HG02852 (cell line): Measurements from ENCODE around the gene MLLT1.
"Not testable (repeated sequence)": the region's sequence is repeated elsewhere in the genome, so short reads cannot be mapped to it uniquely, and the experiment has no call there.

Experiments
- ATAC-seq: cut with Tn5 transposase; IDR thresholded peaks from one replicate; pipeline ENCODE4 v1.9.1; 2021; ENCODE audit warnings: mild to moderate bottlenecking, moderate library complexity; ENCODE audit not compliant: unreplicated experiment

Gene MLLT1, protein sequence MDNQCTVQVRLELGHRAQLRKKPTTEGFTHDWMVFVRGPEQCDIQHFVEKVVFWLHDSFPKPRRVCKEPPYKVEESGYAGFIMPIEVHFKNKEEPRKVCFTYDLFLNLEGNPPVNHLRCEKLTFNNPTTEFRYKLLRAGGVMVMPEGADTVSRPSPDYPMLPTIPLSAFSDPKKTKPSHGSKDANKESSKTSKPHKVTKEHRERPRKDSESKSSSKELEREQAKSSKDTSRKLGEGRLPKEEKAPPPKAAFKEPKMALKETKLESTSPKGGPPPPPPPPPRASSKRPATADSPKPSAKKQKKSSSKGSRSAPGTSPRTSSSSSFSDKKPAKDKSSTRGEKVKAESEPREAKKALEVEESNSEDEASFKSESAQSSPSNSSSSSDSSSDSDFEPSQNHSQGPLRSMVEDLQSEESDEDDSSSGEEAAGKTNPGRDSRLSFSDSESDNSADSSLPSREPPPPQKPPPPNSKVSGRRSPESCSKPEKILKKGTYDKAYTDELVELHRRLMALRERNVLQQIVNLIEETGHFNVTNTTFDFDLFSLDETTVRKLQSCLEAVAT

DNA sequence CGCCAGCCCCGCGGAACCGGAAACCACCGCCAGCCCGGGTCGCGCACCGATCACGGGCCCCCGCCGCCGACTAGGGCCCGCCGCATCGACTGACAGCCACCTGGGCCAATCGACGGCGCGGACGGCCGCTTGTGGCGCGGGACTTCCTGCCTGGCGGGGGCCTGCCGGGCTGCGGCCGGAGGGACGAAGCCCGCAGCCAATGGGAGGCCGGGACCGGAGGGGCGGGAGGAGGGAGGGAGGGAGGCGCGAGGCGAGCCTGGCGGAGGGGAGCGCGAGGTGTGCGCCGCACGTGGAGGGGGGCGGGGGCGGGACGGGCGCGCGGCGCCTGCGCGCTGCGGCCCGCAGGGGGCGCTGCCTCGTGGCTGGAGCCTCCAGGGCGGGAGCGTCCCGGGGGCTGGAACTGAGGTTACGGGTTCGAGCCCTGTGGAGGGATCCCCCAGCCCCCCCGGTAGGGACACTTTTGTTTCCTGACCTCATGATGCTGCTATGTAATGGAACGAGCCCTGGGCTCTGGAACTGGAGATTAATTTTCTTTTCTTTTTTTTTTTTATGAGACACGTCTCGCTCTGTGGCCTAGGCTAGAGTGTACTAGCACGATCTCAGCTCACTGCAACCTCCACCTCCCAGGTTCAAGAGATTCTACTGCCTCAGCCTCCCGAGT lies at the start of gene MLLT1:
Gene MLLT1 (minus strand): TSS at position 45 of the 661 bp plus-strand sequence. CDS start 191 bp downstream, outside the sequence.
- ATAC-seq: peak; percentile 86

DNA sequence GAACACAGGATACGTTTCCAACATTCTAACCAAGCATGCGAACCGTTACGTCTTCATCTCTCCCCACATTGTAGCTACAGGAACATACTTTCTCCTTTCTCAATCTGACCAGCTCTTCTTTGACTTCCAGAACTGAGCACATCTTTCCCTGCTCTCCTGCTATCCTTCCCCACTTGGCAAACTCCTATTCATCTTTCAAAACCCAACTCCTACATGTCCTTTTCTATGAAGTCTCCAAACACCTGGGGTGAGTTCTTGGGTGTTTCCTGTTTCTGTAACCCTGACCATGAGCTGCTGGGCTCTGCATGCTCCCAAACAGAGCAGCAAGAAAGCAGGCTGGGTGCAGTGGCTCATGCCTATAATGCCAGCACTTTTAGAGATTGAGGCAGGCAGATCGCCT lies 47.0 kb upstream of the MLLT1 start:
- ATAC-seq: no peak

DNA sequence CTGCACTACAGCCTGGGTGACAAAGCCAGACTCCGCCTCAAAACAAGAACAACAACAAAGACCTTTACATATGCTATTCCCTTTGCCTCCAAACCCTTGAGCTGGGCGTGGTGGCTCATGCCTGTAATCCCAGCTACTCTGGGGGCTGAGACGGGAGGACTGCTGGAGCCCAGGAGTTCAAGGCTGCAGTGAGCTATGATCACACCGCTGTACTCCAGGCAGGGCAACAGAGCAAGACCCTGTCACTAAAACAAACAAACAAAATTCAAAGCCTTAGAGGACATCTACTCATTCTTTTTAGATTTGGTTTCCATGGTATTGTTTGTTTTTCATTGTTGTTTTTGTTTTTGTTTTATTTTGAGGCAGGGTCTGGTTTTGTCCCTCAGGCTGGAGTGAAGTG lies 45.8 kb upstream of the MLLT1 start:
- no peak for ATAC-seq

DNA sequence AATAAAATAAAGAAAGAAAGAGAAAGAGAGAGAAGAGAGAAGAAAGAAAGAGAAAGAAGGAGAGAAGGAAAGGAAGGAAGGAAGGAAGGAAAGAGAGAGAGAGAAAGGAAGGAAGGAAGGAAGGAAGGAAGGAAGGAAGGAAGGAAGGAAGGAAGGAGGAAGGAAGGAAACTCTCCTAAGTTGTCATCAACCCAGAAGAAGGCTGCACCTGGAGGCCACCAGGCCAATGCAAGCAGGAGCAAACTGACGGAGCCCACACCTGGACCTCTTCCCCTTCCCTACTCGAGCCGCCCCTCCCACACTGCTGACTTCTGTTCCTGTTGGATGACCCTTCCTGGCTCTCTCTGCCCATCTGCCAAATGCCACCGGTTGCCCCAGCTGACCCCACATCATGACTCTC lies 45.0 kb upstream of the MLLT1 start:
- no peak for ATAC-seq

DNA sequence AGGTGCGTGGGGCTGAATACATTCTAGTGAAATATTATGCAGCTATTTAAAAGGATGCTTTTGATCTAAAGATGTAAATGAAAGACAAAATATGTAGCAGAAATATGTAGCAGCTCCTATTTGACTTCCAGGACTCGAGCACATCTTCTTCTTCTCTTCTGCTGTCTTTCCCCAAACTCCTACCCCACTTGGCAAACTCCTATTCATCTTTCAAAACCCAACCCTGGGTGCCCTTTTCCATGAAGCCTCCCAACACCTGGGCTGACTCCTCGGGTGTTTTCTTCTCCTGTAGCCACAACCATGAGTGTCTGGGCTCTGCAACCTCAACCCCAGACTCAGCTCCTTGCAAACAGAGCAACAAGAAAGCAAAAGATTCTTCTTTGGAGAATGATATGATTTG lies 42.5 kb upstream of the MLLT1 start:
- no peak for ATAC-seq

DNA sequence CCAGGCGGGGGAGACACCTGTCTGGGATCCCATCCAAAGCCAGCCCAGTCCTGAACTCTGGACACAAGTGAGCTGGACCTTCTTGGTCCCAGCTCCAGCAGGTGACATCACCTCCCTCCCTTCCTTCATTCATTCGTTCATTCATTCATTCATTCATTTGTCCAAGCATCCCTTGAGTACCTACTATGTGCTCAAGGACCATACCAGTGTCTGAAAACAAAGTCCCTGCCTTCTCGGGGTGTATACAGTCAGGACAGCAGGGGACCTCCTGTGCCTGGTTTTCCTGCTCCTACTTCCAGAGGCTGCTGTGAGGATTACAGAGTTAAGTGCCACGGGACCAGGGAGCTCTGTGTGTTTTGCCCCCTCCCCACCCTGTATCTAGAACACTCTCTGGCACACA lies 39.6 kb upstream of the MLLT1 start:
- ATAC-seq: no peak

DNA sequence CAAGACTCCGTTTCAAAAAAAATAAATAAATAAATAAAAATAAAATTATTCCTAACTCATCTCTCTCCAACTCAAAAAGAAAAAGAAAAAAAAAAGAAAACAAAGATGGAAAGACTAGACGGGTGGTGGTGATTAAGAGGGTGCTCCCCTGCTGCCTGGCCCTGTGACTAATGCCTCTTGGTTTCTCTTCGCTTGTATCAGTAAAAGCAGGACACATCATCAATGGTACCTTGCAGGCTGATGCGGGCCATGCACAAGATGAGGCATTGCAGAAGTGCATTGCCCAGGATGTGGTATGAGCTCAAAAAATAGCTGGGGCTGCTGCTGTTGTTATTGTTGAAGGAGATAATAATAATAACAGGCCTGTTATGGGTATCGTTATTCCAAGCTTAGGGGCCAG lies 39.0 kb upstream of the MLLT1 start:
- no peak for ATAC-seq

DNA sequence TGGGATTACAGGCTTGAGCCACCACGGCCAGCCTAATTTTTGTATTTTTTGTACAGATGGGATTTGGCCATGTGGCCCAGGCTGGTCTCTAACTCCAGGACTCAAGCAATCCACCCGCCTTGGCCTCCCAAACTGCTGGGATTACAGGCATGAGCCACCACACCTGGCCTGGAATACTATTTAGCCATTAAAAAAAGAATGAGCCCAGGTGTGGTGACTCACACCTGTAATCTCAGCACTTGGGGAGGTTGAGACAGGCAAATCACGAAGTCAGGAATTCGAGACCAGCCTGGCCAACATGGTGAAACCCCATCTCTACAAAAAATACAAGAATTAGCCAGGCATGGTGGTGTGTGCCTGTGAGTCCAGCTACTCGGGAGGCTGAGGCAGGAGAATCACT lies 35.9 kb upstream of the MLLT1 start:
- not testable (repeated sequence) for ATAC-seq

DNA sequence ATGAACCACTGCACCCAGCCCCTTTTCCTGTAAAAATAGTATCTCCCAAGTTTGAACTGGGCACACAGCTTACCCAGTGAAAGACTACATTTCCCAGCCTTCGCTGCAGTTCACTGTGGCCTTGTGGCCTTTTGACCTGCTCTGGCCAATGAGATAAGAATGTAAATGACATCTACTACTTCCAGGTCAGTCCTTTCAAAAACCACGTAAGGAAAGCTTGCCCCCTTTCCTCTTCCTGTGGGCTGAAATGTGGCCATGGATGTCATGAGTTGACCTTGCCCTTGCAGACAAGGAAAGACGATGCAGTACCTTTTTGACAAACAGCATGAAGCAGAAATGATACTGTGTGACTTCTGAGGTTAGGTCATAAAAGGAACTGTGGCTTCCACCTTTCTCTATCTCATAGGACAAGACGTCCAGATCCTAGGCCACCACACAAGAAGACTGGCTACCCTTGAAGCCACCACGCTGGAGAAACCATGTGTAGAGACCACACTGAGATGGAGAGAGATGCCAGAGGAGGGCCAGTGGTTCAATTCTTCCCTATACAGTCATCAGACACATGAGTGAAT lies 33.7 kb upstream of the MLLT1 start:
- no peak for ATAC-seq

DNA sequence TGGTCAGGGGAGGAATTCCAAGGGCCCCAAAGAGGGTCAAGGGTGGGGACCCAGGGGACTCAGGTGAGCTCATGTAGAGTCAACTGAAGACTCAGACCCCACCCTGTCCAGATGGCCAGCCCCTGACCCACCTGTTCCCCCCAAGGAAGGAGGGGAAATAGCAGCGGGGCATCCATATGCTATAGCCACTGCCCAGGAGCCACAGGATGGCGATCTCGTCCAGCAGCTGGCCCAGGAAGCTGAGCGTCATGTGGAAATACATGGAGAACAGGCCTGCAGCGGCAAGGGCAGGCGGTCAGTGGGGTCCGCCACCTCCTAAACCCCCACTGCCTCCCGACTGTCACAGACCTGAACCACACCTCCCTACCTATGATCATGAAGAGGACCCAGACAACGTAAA lies 32.2 kb upstream of the MLLT1 start:
- ATAC-seq: no peak

DNA sequence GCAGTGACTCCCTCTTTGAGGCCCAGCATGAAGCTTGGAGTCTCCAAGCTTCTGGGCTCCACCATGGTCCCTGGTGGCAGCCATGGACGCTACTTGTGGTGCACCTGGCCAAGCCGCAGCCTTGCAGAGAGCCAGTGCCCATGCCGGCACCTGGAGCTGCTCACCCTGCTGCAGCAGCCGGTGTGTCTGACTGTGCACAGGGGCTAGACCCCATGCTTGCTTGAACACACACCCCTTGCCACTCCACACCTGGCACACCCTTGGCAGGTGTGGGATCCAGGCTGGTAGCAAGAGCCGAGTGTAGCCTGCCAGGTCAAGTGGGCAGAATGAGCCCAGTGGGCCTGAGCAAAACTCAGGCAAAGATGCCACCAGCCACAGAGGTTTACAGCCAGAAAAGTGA lies 18.6 kb upstream of the MLLT1 start:
- no peak for ATAC-seq

DNA sequence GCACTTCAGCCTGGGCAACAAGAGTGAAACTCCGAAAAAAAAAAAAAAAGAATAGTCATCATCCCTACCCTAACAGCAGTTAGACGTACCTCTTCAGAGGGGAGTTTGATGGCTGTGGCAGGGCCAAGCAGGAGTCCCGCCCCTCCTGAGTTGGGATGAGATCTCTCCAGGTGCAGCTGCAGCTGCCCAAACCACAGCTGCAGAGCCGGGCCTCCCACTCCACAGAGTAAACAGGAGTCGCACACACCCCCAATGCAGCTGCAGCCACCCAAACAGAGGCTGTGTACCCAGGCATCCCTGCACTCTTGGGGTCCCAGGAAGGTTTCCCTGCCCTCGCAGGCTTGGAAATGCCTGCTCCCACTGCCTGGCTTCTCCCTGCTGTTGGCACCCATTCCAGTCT lies 17.4 kb upstream of the MLLT1 start:
- ATAC-seq: no peak

DNA sequence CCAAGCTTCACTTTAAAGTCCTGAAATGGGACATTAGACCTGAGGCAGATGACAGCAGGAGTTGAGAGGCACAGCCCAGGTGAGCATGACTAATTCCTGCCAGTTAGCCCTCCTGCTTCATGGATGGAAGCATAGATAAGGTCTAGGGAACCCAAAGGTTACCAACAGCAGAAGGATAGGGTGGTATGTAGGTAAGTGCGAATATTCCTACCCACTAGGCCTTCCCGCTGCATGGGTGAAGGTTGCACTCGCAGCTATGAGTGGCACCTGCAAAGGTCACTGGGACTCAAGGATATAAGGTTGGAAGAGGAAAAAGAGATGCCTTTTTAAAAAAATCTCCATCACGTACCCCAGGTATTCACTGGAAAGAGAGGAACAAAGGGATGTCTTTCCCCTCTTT lies 12.2 kb upstream of the MLLT1 start:
- no peak for ATAC-seq

DNA sequence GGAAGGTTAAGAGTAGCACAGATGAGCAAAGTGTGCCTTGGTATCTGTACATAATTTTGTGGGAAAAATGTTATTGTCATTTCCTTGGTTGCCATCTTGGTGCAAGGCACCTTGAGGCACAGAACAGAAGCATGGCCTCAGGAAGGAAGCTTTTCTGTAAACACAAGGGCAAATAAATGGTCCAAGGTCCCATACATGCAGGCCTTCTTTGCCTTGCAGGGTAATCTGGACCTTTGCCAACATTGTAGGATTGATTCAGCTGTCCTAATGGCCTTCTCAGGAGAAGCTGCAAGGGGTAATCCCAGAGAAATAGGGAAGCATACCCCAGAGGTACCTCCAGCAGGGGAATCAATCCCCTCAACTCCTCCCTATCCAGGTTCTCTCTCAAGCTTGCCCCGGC lies 9.0 kb upstream of the MLLT1 start:
- ATAC-seq: no peak

DNA sequence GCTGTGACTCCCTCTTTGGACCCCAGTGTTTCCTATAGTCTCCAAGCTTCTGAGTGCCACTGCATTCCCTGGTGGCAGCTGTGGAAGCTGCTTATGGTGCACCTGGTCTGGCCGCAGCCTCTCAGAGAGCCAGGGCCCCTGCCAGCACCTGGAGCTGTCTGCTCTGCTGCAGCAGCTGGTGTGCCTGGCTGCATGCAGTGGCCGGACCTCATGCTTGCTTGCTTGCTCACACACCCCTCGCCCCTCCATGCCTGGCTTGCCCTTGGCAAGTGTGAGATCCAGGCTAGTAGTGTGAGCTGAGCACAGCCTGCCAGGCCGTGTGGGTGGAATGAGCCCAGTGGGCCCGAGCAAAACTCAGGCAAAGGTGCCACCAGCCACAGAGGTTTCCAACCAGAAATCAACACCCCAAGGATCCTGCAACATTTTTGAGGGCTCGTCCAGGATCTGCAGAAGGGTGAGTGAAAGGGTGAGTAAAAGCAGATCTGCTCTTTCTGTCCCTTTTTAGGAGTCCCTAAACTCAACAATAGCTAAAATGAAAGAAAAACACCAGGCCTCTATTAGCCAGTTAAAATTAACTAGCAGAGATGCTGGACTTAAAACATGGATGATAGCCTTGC lies 7.6 kb upstream of the MLLT1 start:
- no peak for ATAC-seq

DNA sequence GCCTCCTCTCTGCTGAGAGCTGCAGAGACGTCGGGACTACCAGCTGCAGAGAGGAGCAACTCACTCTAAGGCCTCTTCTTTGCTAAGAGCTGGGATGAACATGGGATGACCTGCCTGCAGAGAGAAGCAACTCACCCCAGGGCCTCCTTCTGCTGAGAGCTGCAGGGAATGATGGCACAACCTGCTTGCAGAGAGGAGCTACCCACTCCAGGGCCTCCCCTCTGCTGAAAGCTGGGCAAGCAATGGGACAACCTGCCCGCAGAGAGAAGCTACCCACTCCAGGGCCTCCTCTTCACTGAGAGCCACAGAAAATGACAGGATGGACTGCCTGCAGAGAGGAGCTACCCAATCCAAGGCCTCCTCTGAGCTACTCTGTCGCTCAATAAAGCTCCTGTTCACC lies 6.9 kb upstream of the MLLT1 start:
- no peak for ATAC-seq

DNA sequence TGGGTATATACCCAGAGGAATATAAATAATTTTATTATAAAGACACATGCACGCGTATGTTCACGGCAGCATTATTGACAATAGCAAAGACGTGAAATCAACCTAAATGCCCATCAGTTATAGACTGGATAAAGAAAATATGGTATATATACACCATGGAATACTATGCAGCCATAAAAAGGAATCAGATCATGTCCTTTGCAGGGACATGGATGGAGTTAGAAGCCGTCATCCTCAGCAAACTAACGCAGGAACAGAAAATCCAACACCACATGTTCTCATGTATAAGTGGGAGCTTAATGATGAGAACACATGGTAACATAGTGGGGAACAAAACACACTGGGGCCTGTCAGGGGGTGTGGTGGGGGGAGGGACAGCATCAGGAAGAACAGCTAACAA lies 2.6 kb upstream of the MLLT1 start:
- ATAC-seq: not testable (repeated sequence)

DNA sequence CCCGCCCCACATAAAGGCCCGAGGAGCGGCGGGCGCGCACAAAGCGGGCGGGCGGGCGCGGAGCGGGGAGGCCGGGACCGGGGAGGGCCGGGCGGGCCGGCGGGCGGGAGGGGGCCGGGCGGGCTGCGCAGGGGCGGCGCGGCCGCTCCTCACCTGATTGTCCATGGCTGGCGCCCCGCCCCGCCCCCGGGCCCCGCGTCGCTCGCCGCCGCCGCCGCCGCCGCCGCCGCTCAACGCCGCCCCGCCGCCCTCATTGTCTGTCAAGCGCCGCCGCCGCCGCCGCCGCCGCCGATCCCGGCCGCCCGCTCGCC lies 200 bp downstream of the MLLT1 start:
- ATAC-seq: peak; percentile 32

DNA sequence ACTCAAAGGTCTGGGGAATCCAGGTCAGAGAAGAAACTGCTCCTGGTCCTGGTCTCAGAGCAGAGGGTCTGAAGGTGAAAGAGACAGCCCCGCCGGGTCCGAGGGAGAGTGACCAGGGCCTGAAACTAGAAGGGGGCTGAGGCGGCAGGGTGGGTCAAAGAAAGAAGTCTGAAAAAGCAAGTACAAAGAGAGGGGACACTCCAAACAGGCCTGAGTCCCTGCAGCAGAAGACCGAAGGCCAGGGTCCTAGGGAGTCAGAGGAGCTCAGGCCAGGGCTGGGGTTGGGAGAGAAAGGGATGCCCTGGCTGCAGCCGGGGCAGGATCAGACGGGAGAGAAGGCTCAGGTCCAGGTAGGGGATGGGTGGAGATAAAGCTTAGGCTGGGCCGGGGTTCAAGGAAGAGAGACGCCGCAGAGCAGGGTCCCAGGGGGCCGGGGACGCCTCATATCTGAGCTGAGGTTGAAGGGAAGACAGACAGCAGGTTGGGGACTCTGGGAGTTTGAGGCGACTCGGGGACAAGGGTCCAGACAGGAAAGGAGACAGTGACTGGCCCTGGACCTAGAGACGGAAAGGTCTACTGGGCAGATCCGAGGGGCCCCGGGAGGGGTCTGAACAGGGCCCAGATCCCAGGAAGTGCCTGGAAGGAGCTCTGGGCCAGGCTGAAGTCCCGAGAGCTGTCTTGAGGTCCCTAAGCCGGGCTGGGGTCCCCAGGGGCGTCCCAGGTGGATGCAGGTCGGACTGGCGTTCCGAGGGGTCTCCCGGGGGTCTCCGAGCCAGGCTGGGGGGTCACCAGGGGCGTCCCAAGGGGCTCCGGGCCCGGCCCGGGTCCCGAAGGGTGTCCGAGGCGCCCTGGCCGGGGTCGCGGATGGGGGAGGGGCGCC lies 795 bp downstream of the MLLT1 start:
- ATAC-seq: no peak

DNA sequence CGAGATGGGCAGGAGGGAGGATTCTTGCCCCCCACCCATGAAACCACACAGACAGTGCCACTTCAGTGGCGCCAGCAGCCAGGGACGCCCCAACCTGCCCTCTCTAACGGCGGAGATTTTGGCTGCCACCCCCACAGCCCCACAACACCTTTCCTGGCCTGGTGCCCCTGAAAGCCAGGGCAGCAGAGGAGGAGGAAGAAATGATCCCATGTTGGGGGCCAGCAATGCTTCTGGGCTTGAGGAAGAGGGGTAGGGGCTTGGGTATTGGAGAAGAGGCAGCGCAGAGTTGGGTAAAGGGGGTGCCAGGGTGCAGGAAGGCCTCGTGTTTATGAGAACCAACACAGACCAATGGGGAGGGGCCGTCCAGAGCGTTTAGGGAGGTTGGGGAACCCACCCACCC lies 1.7 kb downstream of the MLLT1 start:
- no peak for ATAC-seq

DNA sequence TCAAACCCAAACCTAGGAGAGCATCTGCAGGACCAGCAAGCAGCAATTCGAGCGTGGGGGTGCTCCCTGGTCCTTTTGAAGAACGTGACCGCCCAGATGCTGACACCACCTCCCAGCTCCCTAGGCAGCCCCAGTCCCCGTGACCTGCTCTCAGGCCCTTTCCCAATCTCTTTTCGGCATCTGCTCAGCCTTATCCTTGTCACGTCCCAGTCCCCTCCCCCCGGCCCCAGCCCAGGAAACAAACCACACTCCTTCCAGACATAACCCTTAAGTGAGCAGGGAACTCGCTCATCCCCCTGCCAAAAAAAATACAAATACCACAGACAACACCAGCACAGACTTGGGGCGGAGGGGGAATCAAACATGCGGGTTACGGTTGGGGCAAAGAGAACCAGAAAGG lies 3.3 kb downstream of the MLLT1 start:
- no peak for ATAC-seq
